Spleen (tissue), 11 donors: ENCODE results near the gene TSHZ2. TPM values are rescaled to one million over a fixed set of nuclear protein-coding genes. Genes with fewer than 3 reads are reported as not detected.

Source experiments
- DNase-seq: peaks from one replicate; pipeline ENCODE4 v3.0.0-alpha.2; 2020
- H3K27ac ChIP-seq, 8 donors: fragments of 200-600 bp; sonication (generic) in 7 of 8; 1 replicate in 4 of 8; 2 replicates in 4 of 8; pipeline versions ENCODE4 v1.5.0 to v1.8.0; 2016 to 2021; ENCODE audit warnings: inconsistent platforms in 4 of 8, mild to moderate bottlenecking in 4 of 8, moderate library complexity in 1 of 8
- H3K27me3 ChIP-seq, 7 donors: fragments of 200-600 bp; sonication (generic) in 6 of 7; replicated peaks in 1 of 7; 1 replicate in 4 of 7; 2 replicates in 3 of 7; pipeline versions ENCODE4 v1.5.0 to v1.8.0; 2016 to 2021; ENCODE audit warnings: inconsistent platforms in 3 of 7, mild to moderate bottlenecking in 1 of 7
- H3K36me3 ChIP-seq, 6 donors: fragments of 200-600 bp; sonication (generic) in 5 of 6; 1 replicate in 4 of 6; 2 replicates in 2 of 6; pipeline versions ENCODE4 v1.5.0 to v1.8.0; 2016 to 2021; ENCODE audit warnings: inconsistent platforms in 2 of 6
- H3K4me1 ChIP-seq, 6 donors: fragments of 200-600 bp; sonication (generic) in 5 of 6; 1 replicate in 3 of 6; 2 replicates in 3 of 6; pipeline versions ENCODE4 v1.5.0 to v1.8.0; 2016 to 2021; ENCODE audit warnings: inconsistent platforms in 3 of 6
- H3K4me3 ChIP-seq, 8 donors: fragments of 200-600 bp; sonication (generic) in 7 of 8; 1 replicate in 4 of 8; 2 replicates in 4 of 8; pipeline versions ENCODE4 v1.5.0 to v1.8.0; 2016 to 2021; ENCODE audit warnings: inconsistent platforms in 4 of 8, mild to moderate bottlenecking in 4 of 8, moderate library complexity in 2 of 8
- H3K9me3 ChIP-seq, 8 donors: fragments of 200-600 bp; sonication (generic) in 7 of 8; 1 replicate in 4 of 8; 2 replicates in 4 of 8; pipeline versions ENCODE4 v1.5.0 to v1.8.0; 2016 to 2021; ENCODE audit warnings: inconsistent platforms in 4 of 8
- POLR2A ChIP-seq, 3 donors: fragments of 450-650 bp; IDR thresholded peaks; one replicate each; pipeline ENCODE4 v1.5.1; 2017; ENCODE audit warnings: antibody characterized with exemption in 3 of 3, mild to moderate bottlenecking in 1 of 3
- POLR2AphosphoS5 ChIP-seq, 3 donors: sonication (generic); formaldehyde crosslinking; IDR thresholded peaks; one replicate each; pipeline ENCODE4 v1.5.1; 2017; ENCODE audit warnings: antibody characterized with exemption in 3 of 3
- WGBS, 5 donors: extraction: QIAGEN DNeasy Blood & Tissue Kit in 3 of 5; methylation state at CpG; one replicate each; pipeline versions ENCODE4 v1.1.5 to v1.1.7; 2013 to 2018; 5-methylcytosine and 5-hydroxymethylcytosine counted together
- intact Hi-C: fragments of 100-400 bp; cut with DNase I; formaldehyde crosslinking; loops from one replicate; pipeline ENCODE4 v1.15.0; 2023; ENCODE audit warnings: low total_unique reads
- polyA plus RNA-seq, 3 donors: library from polyadenylated mRNA; stranded (reverse); fragments of 200-250 nt; gene quantifications; one replicate each; pipeline ENCODE4 v1.2.1, GENCODE V29; 2013
- total RNA-seq, 7 donors: library from RNA; depleted of rRNA in 3 of 7; stranded (reverse); fragments of >200 nt in 3 of 7; fragmentation: NEBNext Ultra II Directional in 4 of 7; extraction: Animal tissue kit (Norgen Biotek cat#: 25700) in 4 of 7; gene quantifications; one replicate each; pipeline versions ENCODE4 v1.1.0 to v1.2.1, GENCODE V29; 2016 to 2021
- TF ChIP-seq, protein P1 (sequence below), 11 experiments: fragments of 200-600 bp in 7 of 11; fragments of 450-650 bp in 4 of 11; sonication (generic) in 4 of 11; IDR thresholded peaks in 8 of 11; conservative IDR thresholded peaks in 3 of 11; 1 replicate in 7 of 11; 2 replicates in 4 of 11; pipeline versions ENCODE4 v1.4.0 to v1.8.0; 2016 to 2021; ENCODE audit warnings: antibody characterized with exemption in 11 of 11, inconsistent platforms in 4 of 11, mild to moderate bottlenecking in 1 of 11
- donor health status: healthy with polysubstance abuse.
- donor health status: DM: no; HTN: no; CAD: no; lungs with moderate emphysema.
- donor health status: DM: no; HTN: no; CAD: no.
- donor health status: Bipolar disorder and iron deficiency.
- donor health status: healthy.
- donor health status: DM: no; HTN: no; CAD: no.
- donor health status: DM: yes; HTN: yes; CAD: no.

The TSHZ2 gene
- total and polyA plus RNA-seq, 10 donors, result 0.86 to 19.2 (median 15.7) TPM

DNA sequence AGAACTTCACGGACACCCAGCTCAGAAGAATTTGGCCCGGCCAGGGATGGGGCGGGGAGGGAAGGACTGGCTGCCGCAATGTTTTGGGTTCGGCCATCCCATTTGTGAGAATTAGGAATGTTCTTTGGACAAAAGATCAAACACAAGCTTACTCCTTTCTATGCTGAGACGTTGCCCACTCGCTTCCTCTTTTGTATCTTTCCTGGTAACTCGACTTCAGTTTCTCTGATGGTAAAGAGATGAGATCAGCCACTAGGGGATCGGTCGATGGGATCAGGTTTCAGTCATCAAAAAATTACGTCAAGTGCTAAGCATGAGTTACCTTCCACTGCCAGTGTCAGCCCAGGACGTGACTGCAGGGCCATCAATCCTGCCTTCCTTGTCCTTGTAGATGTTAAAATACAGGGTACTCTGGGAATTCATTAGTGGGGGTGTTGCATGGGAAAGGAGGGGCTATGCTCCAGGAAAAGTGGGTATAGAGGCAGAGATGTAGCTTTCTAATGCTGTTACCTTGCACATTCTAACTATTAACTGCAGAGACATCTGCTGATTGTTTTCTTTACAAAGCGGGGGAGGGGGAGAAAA lies 190.2 kb downstream of the TSHZ2 start:
- intact Hi-C loops, result no loop called here
- no peak overlapping the region for H3K4me3 ChIP-seq
- no peaks in the 10 kb centered on the region for H3K27me3 ChIP-seq

DNA sequence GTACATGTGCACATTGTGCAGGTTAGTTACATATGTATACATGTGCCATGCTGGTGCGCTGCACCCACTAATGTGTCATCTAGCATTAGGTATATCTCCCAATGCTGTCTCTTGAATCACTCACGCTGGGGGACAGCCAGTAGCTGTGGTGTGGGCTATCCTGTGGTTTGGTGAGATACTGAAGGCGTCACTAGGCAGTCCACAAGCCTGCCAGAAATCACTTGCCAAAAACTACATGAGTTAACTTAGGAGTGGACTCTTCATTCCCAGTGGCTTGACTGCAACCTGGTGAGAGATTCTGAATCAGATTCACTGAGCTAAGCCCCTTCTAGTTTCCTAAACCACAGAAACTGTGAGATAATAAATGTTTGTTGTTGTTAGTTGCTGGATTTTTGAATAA lies 191.3 kb downstream of the TSHZ2 start:
- WGBS, 5 donors, result 52 to 88% (median 82%) methylated on average over 3 of the region's 3 CpGs
- intact Hi-C loops, result no loop called here
- H3K27me3 ChIP-seq, result no peaks in the 10 kb centered on the region

More for the DNA sequence above, 190.2 kb downstream of the TSHZ2 start:
- Histone ChIP-seq H3K9me3 (no peaks in the 10 kb centered on the region), H3K4me1 (no peaks in the 10 kb centered on the region), H3K36me3 (no peaks in the 10 kb centered on the region), H3K27ac (peak overlapping the region in 1 of 8 donors; percentile 15)
- 39 to 50% (median 46%) methylated on average over 13 of the region's 13 CpGs for WGBS, 5 donors
- TF ChIP-seq POLR2AphosphoS5 (IDR thresholded peaks at IDR 0.05) (no peak), POLR2A (IDR thresholded peaks at IDR 0.05) (no peak)
- TF ChIP-seq, protein P1, sequence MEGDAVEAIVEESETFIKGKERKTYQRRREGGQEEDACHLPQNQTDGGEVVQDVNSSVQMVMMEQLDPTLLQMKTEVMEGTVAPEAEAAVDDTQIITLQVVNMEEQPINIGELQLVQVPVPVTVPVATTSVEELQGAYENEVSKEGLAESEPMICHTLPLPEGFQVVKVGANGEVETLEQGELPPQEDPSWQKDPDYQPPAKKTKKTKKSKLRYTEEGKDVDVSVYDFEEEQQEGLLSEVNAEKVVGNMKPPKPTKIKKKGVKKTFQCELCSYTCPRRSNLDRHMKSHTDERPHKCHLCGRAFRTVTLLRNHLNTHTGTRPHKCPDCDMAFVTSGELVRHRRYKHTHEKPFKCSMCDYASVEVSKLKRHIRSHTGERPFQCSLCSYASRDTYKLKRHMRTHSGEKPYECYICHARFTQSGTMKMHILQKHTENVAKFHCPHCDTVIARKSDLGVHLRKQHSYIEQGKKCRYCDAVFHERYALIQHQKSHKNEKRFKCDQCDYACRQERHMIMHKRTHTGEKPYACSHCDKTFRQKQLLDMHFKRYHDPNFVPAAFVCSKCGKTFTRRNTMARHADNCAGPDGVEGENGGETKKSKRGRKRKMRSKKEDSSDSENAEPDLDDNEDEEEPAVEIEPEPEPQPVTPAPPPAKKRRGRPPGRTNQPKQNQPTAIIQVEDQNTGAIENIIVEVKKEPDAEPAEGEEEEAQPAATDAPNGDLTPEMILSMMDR (IDR thresholded peaks at IDR 0.05 in 8 of 11, conservative IDR thresholded peaks at IDR 0.05 in 3 of 11), result no peak
- no peak for DNase-seq

DNA sequence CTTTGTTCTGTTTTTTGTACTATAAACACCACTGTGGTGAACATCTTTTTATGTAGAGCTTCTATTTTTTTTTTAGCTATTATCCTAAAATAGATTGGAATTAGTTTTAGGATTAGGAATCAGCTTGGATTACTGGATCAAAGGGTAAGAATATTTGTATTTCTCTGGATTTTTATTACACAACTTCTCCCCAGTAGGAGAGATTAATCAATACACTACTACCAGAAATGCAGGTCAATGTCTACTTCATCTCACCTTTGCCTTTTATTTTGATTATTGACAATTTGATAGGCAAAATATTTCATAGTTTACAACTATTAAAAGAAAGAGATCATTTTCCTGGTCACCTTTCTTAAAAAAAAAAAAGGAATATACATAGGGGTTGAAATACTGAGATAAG lies 191.9 kb downstream of the TSHZ2 start:
- Histone ChIP-seq H3K27ac (no peak overlapping the region), H3K36me3 (no peaks in the 10 kb centered on the region), H3K27me3 (no peaks in the 10 kb centered on the region), H3K4me1 (no peaks in the 10 kb centered on the region), H3K9me3 (no peaks in the 10 kb centered on the region), H3K4me3 (no peak overlapping the region)
- intact Hi-C loops, result no loop called here
- TF ChIP-seq POLR2A (IDR thresholded peaks at IDR 0.05) (no peak), POLR2AphosphoS5 (IDR thresholded peaks at IDR 0.05) (no peak)
- TF ChIP-seq, protein P1 (IDR thresholded peaks at IDR 0.05 in 8 of 11, conservative IDR thresholded peaks at IDR 0.05 in 3 of 11), result no peak
- no peak for DNase-seq

More for the DNA sequence above, 191.3 kb downstream of the TSHZ2 start:
- Histone ChIP-seq H3K4me3 (no peak overlapping the region), H3K4me1 (no peaks in the 10 kb centered on the region), H3K36me3 (no peaks in the 10 kb centered on the region), H3K9me3 (no peaks in the 10 kb centered on the region), H3K27ac (no peak overlapping the region)
- DNase-seq, result no peak
- TF ChIP-seq, protein P1 (IDR thresholded peaks at IDR 0.05 in 8 of 11, conservative IDR thresholded peaks at IDR 0.05 in 3 of 11), result no peak
- TF ChIP-seq POLR2A (IDR thresholded peaks at IDR 0.05) (no peak), POLR2AphosphoS5 (IDR thresholded peaks at IDR 0.05) (no peak)

DNA sequence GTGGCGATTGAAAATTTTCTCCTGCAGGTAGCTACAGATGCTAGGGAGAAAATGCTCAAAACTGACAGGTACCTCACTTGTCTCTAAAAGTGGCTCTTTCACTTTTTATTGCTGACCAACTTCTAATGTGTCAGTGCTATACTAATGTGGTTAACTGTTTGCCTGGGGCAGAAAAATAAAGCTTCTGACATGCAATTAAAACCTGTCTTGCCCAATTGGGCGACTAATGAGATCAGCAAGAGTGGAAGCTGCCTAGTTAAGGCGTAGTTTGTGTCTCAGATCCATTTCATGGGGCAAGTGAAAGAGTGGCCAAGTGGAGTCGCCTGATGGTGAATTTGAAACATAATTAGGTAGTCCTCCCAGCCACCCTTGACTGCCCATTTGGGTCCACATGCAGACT lies 193.3 kb downstream of the TSHZ2 start:
- DNase-seq, result no peak
- Histone ChIP-seq H3K27ac (no peak overlapping the region), H3K4me3 (no peak overlapping the region), H3K4me1 (no peaks in the 10 kb centered on the region), H3K27me3 (no peaks in the 10 kb centered on the region), H3K36me3 (no peaks in the 10 kb centered on the region), H3K9me3 (no peaks in the 10 kb centered on the region)
- TF ChIP-seq, protein P1 (IDR thresholded peaks at IDR 0.05 in 8 of 11, conservative IDR thresholded peaks at IDR 0.05 in 3 of 11), result no peak
- no peak for TF ChIP-seq POLR2A (IDR thresholded peaks at IDR 0.05)
- TF ChIP-seq POLR2AphosphoS5 (IDR thresholded peaks at IDR 0.05), result no peak
- WGBS, 5 donors, result 91 to 98% (median 93%) methylated on average over 4 of the region's 4 CpGs
- intact Hi-C loops, result no loop called here
